WTC11 (cell line): ENCODE measurements around the gene CDK4. TPM values are rescaled to one million over a fixed set of nuclear protein-coding genes. Genes with fewer than 3 reads are reported as not detected.

Experiments used
- ATAC-seq: fragments of 200-7000 bp; cut with Tn5 transposase; 2 replicates; pipeline ENCODE4 v1.10.0; 2021; ENCODE audit warnings: mild to moderate bottlenecking, moderate library complexity
- CTCF ChIA-PET: fragments of 300-600 bp; sonication (Branson Sonifier 250); formaldehyde crosslinking; loops from one replicate; lab custom pipeline; 2021; ENCODE audit warnings: antibody characterized with exemption; lab: Charles Lee
- POLR2A ChIA-PET: fragments of 350-600 bp; sonication (Branson Sonifier 250); formaldehyde crosslinking; loops from one replicate; lab custom pipeline; 2021; ENCODE audit warnings: antibody characterized with exemption; lab: Charles Lee
- DNase-seq: peaks from one replicate; pipeline ENCODE4 v3.0.0; 2021; ENCODE audit warnings: low spot score
- H3K27ac Mint-ChIP-seq: 2 replicates; pipeline ENCODE4 v1.8.0; 2021; ENCODE audit warnings: mixed read lengths
- H3K27me3 Mint-ChIP-seq: 2 replicates; pipeline ENCODE4 v1.8.0; 2021; ENCODE audit warnings: low read depth, mild to moderate bottlenecking, moderate library complexity, mixed read lengths
- H3K36me3 Mint-ChIP-seq: 2 replicates; pipeline ENCODE4 v1.8.0; 2021; ENCODE audit warnings: mixed read lengths
- H3K4me1 Mint-ChIP-seq: 2 replicates; pipeline ENCODE4 v1.8.0; 2022; ENCODE audit warnings: mixed read lengths
- H3K4me3 Mint-ChIP-seq: 2 replicates; pipeline ENCODE4 v1.8.0; 2021; ENCODE audit warnings: mild to moderate bottlenecking, moderate library complexity, mixed read lengths
- H3K9me3 Mint-ChIP-seq: 2 replicates; pipeline ENCODE4 v1.8.0; 2021; ENCODE audit warnings: mixed read lengths
- ATF1 ChIP-seq: sonication (generic); formaldehyde crosslinking; IDR thresholded peaks from 2 replicates; pipeline ENCODE4 v1.8.1; 2023; ENCODE audit warnings: mild to moderate bottlenecking, moderate library complexity, missing genetic modification reagents
- CTCF ChIP-seq: fragments of 200-600 bp; IDR thresholded peaks from 2 replicates; pipeline ENCODE4 v1.8.0; 2022; ENCODE audit warnings: antibody characterized with exemption
- GABPB1 ChIP-seq: sonication (generic); formaldehyde crosslinking; IDR thresholded peaks from 2 replicates; pipeline ENCODE4 v1.8.1; 2023; ENCODE audit warnings: mild to moderate bottlenecking, missing genetic modification reagents
- HMGA2 ChIP-seq: fragments of 250-450 bp; sonication (Bioruptor Pico); IDR thresholded peaks from 2 replicates; pipeline ENCODE4 v1.4.0; 2021; ENCODE audit warnings: mild to moderate bottlenecking, moderate library complexity
- JUN ChIP-seq: sonication (generic); formaldehyde crosslinking; IDR thresholded peaks from 2 replicates; pipeline ENCODE4 v1.8.0; 2023; ENCODE audit warnings: mild to moderate bottlenecking, missing genetic modification reagents
- MYBL2 ChIP-seq: sonication (generic); formaldehyde crosslinking; IDR thresholded peaks from 2 replicates; pipeline ENCODE4 v1.8.1; 2023; ENCODE audit warnings: mild to moderate bottlenecking, moderate library complexity, missing genetic modification reagents
- NFATC4 ChIP-seq: fragments of 250-450 bp; sonication (Bioruptor Pico); IDR thresholded peaks from 2 replicates; pipeline ENCODE4 v1.9.0; 2021; ENCODE audit warnings: mild to moderate bottlenecking
- OVOL2 ChIP-seq: fragments of 250-450 bp; sonication (Bioruptor Pico); IDR thresholded peaks from 2 replicates; pipeline ENCODE4 v1.9.0; 2021; ENCODE audit warnings: mild to moderate bottlenecking, borderline replicate concordance
- RORB ChIP-seq: fragments of 250-450 bp; sonication (Bioruptor Pico); IDR thresholded peaks from 2 replicates; pipeline ENCODE4 v1.9.0; 2021; ENCODE audit warnings: mild to moderate bottlenecking
- SMAD3 ChIP-seq: sonication (generic); formaldehyde crosslinking; IDR thresholded peaks from 2 replicates; pipeline ENCODE4 v1.8.0; 2022; ENCODE audit warnings: missing genetic modification reagents, mild to moderate bottlenecking, borderline replicate concordance
- ZNF121 ChIP-seq: sonication (generic); formaldehyde crosslinking; IDR thresholded peaks from 2 replicates; pipeline ENCODE4 v1.8.0; 2023; ENCODE audit warnings: missing genetic modification reagents
- ZNF263 ChIP-seq: sonication (generic); formaldehyde crosslinking; IDR thresholded peaks from 2 replicates; pipeline ENCODE4 v1.8.1; 2022; ENCODE audit warnings: low read depth, mild to moderate bottlenecking, moderate library complexity, missing genetic modification reagents
- ZNF416 ChIP-seq: fragments of 250-450 bp; sonication (Bioruptor Pico); IDR thresholded peaks from 2 replicates; pipeline ENCODE4 v1.9.0; 2021; ENCODE audit warnings: mild to moderate bottlenecking, inconsistent platforms
- ZNF423 ChIP-seq: fragments of 250-450 bp; sonication (Bioruptor Pico); IDR thresholded peaks from 2 replicates; pipeline ENCODE4 v2.1.2; 2022; ENCODE audit warnings: mild to moderate bottlenecking, moderate library complexity
- ZNF532 ChIP-seq: fragments of 250-450 bp; sonication (Bioruptor Pico); IDR thresholded peaks from 2 replicates; pipeline ENCODE4 v1.9.0; 2021; ENCODE audit warnings: mild to moderate bottlenecking, borderline replicate concordance
- ZNF671 ChIP-seq: fragments of 250-450 bp; sonication (Bioruptor Pico); IDR thresholded peaks from 2 replicates; pipeline ENCODE4 v1.8.0; 2021; ENCODE audit warnings: mild to moderate bottlenecking
- total RNA-seq: library from RNA; stranded (reverse); gene quantifications from 3 replicates; pipeline ENCODE4 v1.2.3, GENCODE V29; 2021
- TF ChIP-seq, protein P1 (sequence below): sonication (generic); formaldehyde crosslinking; IDR thresholded peaks from 2 replicates; pipeline ENCODE4 v1.8.1; 2023; ENCODE audit warnings: mild to moderate bottlenecking, missing genetic modification reagents
- TF ChIP-seq, protein P2 (sequence below): sonication (generic); formaldehyde crosslinking; IDR thresholded peaks from 2 replicates; pipeline ENCODE4 v1.8.0; 2023; ENCODE audit warnings: mild to moderate bottlenecking, missing genetic modification reagents
- TF ChIP-seq, protein P3 (sequence below): sonication (generic); formaldehyde crosslinking; IDR thresholded peaks from 2 replicates; pipeline ENCODE4 v1.8.1; 2023; ENCODE audit warnings: mild to moderate bottlenecking, moderate library complexity, missing genetic modification reagents
- TF ChIP-seq, protein P4 (sequence below): sonication (generic); formaldehyde crosslinking; IDR thresholded peaks from 2 replicates; pipeline ENCODE4 v1.8.1; 2022; ENCODE audit warnings: missing genetic modification reagents, borderline replicate concordance

The CDK4 gene
- total RNA-seq, 1 experiment from 2014 or later = 152 TPM

GRCh38 chr12:57739914-57740538 is 12.1 kb downstream of the CDK4 start:
- Mint-ChIP-seq H3K27ac (no peak overlapping the region), H3K9me3 (no peaks in the 10 kb centered on the region; the same call in 1 of the 2 replicates)
- CTCF ChIA-PET = interaction anchor here (0.6 to 0.7 kb wide), 2 partner anchors 281 to 1543 kb away, joined by 3 to 4 read pairs; partner anchors contain the start of gene GLI1

More at GRCh38 chr12:57739914-57740538, 12.1 kb downstream of the CDK4 start:
- Mint-ChIP-seq H3K4me1 (peaks cover 28% of the 10 kb centered on the region), H3K27me3 (peaks cover 90% of the 10 kb centered on the region), H3K36me3 (no peaks in the 10 kb centered on the region), H3K4me3 (no peak overlapping the region; the same call in 1 of the 2 replicates)
- DNase-seq = no peak
- POLR2A ChIA-PET = no interaction called here
- no peak for ATAC-seq
- TF ChIP-seq SMAD3 (no peak), MYBL2 (CRISPR knock-in tag) (no peak), NFATC4 (CRISPR knock-in tag) (no peak), ATF1 (CRISPR knock-in tag) (no peak), CTCF (no peak), ZNF423 (CRISPR knock-in tag) (no peak), ZNF263 (no peak), ZNF532 (CRISPR knock-in tag) (no peak), OVOL2 (CRISPR knock-in tag) (no peak), JUN (CRISPR knock-in tag) (no peak), GABPB1 (CRISPR knock-in tag) (no peak), ZNF671 (CRISPR knock-in tag) (no peak), HMGA2 (no peak), RORB (CRISPR knock-in tag) (no peak), ZNF121 (CRISPR knock-in tag) (no peak), ZNF416 (CRISPR knock-in tag) (no peak)
- TF ChIP-seq, protein P1, sequence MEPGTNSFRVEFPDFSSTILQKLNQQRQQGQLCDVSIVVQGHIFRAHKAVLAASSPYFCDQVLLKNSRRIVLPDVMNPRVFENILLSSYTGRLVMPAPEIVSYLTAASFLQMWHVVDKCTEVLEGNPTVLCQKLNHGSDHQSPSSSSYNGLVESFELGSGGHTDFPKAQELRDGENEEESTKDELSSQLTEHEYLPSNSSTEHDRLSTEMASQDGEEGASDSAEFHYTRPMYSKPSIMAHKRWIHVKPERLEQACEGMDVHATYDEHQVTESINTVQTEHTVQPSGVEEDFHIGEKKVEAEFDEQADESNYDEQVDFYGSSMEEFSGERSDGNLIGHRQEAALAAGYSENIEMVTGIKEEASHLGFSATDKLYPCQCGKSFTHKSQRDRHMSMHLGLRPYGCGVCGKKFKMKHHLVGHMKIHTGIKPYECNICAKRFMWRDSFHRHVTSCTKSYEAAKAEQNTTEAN (CRISPR knock-in tag) = no peak
- TF ChIP-seq, protein P2, sequence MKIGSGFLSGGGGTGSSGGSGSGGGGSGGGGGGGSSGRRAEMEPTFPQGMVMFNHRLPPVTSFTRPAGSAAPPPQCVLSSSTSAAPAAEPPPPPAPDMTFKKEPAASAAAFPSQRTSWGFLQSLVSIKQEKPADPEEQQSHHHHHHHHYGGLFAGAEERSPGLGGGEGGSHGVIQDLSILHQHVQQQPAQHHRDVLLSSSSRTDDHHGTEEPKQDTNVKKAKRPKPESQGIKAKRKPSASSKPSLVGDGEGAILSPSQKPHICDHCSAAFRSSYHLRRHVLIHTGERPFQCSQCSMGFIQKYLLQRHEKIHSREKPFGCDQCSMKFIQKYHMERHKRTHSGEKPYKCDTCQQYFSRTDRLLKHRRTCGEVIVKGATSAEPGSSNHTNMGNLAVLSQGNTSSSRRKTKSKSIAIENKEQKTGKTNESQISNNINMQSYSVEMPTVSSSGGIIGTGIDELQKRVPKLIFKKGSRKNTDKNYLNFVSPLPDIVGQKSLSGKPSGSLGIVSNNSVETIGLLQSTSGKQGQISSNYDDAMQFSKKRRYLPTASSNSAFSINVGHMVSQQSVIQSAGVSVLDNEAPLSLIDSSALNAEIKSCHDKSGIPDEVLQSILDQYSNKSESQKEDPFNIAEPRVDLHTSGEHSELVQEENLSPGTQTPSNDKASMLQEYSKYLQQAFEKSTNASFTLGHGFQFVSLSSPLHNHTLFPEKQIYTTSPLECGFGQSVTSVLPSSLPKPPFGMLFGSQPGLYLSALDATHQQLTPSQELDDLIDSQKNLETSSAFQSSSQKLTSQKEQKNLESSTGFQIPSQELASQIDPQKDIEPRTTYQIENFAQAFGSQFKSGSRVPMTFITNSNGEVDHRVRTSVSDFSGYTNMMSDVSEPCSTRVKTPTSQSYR = no peak
- TF ChIP-seq, protein P3, sequence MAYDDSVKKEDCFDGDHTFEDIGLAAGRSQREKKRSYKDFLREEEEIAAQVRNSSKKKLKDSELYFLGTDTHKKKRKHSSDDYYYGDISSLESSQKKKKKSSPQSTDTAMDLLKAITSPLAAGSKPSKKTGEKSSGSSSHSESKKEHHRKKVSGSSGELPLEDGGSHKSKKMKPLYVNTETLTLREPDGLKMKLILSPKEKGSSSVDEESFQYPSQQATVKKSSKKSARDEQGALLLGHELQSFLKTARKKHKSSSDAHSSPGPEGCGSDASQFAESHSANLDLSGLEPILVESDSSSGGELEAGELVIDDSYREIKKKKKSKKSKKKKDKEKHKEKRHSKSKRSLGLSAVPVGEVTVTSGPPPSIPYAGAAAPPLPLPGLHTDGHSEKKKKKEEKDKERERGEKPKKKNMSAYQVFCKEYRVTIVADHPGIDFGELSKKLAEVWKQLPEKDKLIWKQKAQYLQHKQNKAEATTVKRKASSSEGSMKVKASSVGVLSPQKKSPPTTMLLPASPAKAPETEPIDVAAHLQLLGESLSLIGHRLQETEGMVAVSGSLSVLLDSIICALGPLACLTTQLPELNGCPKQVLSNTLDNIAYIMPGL (CRISPR knock-in tag) = no peak
- TF ChIP-seq, protein P4, sequence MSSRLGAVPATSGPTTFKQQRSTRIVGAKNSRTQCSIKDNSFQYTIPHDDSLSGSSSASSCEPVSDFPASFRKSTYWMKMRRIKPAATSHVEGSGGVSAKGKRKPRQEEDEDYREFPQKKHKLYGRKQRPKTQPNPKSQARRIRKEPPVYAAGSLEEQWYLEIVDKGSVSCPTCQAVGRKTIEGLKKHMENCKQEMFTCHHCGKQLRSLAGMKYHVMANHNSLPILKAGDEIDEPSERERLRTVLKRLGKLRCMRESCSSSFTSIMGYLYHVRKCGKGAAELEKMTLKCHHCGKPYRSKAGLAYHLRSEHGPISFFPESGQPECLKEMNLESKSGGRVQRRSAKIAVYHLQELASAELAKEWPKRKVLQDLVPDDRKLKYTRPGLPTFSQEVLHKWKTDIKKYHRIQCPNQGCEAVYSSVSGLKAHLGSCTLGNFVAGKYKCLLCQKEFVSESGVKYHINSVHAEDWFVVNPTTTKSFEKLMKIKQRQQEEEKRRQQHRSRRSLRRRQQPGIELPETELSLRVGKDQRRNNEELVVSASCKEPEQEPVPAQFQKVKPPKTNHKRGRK (CRISPR knock-in tag) = no peak
